Epithelial cell of proximal tubule (primary cell): ENCODE results near the gene FNDC5. TPM values are rescaled to one million over a fixed set of nuclear protein-coding genes. Genes with fewer than 3 reads are reported as not detected.

ENCODE experiments used
- DNase-seq: peaks from one replicate; pipeline ENCODE4 v3.0.0-alpha.2; 2011; ENCODE audit warnings: low read depth
- H3K4me3 ChIP-seq: 2 replicates; pipeline ENCODE4 v1.5.1; 2011; ENCODE audit warnings: low read depth, mild to moderate bottlenecking, low read length
- total RNA-seq: library from RNA; depleted of rRNA; stranded (reverse); fragments of >200 nt; gene quantifications from 2 replicates; pipeline ENCODE4 v1.2.3, GENCODE V29; 2015
- TF ChIP-seq, protein P1 (sequence below): conservative IDR thresholded peaks from 2 replicates; pipeline ENCODE4 v1.5.1; 2012; ENCODE audit warnings: low read depth, mild to moderate bottlenecking, low read length

FNDC5 gene
- total RNA-seq, 1 donor from 2014 or later, result not detected

- DNase-seq, result no peak
- H3K4me3 ChIP-seq, result no peak overlapping the region
- TF ChIP-seq, protein P1, sequence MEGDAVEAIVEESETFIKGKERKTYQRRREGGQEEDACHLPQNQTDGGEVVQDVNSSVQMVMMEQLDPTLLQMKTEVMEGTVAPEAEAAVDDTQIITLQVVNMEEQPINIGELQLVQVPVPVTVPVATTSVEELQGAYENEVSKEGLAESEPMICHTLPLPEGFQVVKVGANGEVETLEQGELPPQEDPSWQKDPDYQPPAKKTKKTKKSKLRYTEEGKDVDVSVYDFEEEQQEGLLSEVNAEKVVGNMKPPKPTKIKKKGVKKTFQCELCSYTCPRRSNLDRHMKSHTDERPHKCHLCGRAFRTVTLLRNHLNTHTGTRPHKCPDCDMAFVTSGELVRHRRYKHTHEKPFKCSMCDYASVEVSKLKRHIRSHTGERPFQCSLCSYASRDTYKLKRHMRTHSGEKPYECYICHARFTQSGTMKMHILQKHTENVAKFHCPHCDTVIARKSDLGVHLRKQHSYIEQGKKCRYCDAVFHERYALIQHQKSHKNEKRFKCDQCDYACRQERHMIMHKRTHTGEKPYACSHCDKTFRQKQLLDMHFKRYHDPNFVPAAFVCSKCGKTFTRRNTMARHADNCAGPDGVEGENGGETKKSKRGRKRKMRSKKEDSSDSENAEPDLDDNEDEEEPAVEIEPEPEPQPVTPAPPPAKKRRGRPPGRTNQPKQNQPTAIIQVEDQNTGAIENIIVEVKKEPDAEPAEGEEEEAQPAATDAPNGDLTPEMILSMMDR, result no peak
Measured at GRCh38 chr1:32868085-32868484, 2.6 kb downstream of the FNDC5 start.

GRCh38 chr1:32867671-32868070 is 3.0 kb downstream of the FNDC5 start:
- DNase-seq, result no peak
- no peak overlapping the region for H3K4me3 ChIP-seq
- TF ChIP-seq, protein P1, result no peak

DNA sequence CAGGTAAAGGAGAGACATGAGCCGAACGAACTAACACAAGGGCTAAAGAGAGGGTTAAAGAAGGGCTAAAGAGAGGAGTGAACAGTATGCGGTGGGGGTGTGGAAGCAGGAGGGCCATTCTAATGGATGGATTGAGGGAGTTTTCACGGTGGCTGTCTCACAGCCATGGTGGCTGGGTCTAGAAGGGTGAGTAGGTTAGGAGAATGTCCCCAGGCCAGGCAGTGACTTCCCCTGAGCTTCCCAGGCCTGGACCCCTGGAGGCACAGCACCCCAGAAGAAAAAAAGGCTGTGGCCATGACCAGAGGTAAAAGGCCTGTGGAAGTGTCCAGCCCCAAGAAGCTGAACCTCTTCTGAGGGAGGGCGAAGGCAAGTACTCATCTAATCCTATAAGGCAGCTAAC is 3.6 kb downstream of the FNDC5 start:
- TF ChIP-seq, protein P1, result no peak
- no peak for DNase-seq
- H3K4me3 ChIP-seq, result no peak overlapping the region

DNA sequence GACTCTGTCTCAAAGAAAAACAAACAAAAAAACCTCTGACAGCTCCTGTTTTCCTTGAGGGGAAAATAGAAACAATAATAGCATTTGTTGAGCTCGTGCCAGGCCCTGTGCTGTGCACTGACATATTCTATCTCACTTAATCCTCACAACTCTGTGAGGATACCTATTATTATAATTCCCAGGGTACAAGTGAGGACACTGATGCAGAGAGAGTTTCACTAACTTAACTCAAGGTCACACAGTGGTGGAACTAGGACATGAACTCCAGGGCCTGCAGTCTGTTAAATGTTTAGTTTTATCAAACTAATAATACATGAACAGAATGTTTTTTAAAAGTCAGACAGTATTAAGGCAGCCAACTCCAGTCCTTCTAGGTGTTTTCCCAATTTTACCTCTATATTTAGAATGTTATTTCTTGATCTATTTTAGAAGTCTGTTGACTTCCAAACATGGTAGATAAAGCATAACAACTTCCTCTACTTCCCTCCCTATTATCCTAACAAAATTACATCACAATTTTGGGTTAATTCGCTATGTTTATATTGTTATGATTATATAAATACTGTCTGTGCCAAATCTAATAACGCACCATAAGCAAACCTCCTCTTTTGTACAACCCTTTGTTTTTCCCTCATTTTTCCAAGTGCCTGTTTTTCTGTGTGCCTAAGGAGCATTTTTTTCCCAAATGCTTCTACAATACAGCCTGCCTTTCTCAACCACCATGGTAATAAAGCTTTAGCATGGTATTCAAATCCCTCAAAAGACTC is 4.9 kb downstream of the FNDC5 start:
- TF ChIP-seq, protein P1, result no peak
- no peak for DNase-seq
- H3K4me3 ChIP-seq, result no peak overlapping the region

DNA sequence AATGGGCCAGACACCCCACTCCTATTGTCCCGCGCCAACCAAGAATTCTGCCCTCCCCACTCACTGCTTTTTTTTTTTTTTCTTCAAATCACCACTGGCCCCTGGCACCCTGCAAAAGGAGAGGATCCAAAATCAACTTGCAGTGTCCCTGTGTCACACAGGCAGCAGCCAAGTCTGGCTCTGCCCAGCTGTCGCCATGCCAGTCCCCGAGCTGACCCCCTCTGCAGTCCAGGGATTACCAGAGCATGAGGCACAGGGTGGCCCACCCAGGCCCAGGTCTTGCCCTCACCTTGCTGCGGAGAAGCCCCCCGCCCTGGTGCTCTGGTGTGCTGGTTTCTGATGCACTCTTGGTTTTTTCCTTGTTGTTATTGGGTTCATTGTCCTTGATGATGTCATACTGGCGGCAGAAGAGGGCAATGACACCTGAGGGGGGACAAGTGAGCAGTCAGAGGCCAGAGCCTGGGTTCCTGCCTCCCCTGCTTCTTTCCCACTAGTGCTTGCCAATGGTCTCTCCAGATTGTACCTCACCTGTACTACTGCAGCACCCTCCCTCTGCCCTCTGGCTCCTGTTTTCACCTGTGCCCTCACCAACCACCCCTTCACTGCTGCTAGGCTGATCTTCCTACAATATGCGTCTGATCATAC is 6.2 kb downstream of the FNDC5 start:
- no peak for DNase-seq
- TF ChIP-seq, protein P1, result no peak
- no peak overlapping the region for H3K4me3 ChIP-seq

DNA sequence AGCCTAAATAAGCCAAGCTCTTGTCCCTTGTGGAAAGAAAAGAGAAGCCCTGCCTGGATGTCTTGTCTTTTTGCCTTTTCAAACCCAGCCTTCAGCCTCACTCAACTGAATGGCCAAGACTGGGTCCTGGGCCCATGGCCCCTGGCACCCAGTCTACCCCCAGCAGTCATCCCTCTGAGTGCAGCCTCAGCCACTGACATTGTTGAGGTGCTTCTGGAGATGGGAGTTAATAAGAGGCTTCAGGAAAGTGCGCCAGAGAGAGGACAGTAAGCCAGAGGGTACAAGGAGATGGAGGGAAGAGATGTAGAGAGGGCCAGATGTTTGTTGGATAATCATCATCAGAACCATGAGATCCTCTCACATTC is 6.8 kb downstream of the FNDC5 start:
- no peak for DNase-seq
- H3K4me3 ChIP-seq, result no peak overlapping the region

More for the DNA sequence above, 6.8 kb downstream of the FNDC5 start:
- TF ChIP-seq, protein P1, result no peak
